Mucosa of descending colon (tissue), 3 donors: ENCODE data around the gene PAPPA2. TPM values are rescaled to one million over a fixed set of nuclear protein-coding genes. Genes with fewer than 3 reads are reported as not detected.

Experiments
- ATAC-seq: fragments of 200-7000 bp; cut with Tn5 transposase; one replicate; pipeline ENCODE4 v1.9.1; 2020; ENCODE audit warnings: mild to moderate bottlenecking, moderate library complexity
- DNase-seq, 3 donors: peaks; one replicate each; pipeline ENCODE4 v3.0.0-alpha.2; 2020
- H3K36me3 ChIP-seq: fragments of 200-600 bp; one replicate; pipeline ENCODE4 v1.8.0; 2021; ENCODE audit warnings: low read depth, mild to moderate bottlenecking
- H3K4me1 ChIP-seq: fragments of 200-600 bp; one replicate; pipeline ENCODE4 v1.8.0; 2021; ENCODE audit warnings: low read depth, mild to moderate bottlenecking
- H3K4me3 ChIP-seq: fragments of 200-600 bp; one replicate; pipeline ENCODE4 v1.8.0; 2021; ENCODE audit warnings: mild to moderate bottlenecking
- H3K9me3 ChIP-seq: fragments of 200-600 bp; one replicate; pipeline ENCODE4 v1.8.0; 2021; ENCODE audit warnings: mild to moderate bottlenecking
- intact Hi-C, 2 donors: fragments of 100-400 bp; cut with DNase I in 1 of 2; cut with micrococcal nuclease in 1 of 2; formaldehyde crosslinking; loops; one replicate each; pipeline versions ENCODE4 v1.11.0 to v1.11.1; 2022; cut with DNase I, micrococcal nuclease
- total RNA-seq, 3 donors: library from RNA; stranded (reverse); fragmentation: NEBNext Ultra II Directional in 2 of 3; extraction: Animal tissue kit (Norgen Biotek cat#: 25700) in 2 of 3; gene quantifications; one replicate each; pipeline versions ENCODE4 v1.2.1 to v1.2.4, GENCODE V29; 2021 to 2023
- TF ChIP-seq, protein P1 (sequence below): fragments of 200-600 bp; IDR thresholded peaks from one replicate; pipeline ENCODE4 v1.8.0; 2022; ENCODE audit warnings: antibody characterized with exemption, mild to moderate bottlenecking
- donor health status: DM: no; HTN: no; CAD: no; lungs with moderate emphysema.
- donor health status: DM: no; HTN: no; CAD: no.
- donor health status: DM: no; HTN: yes; CAD: no.

PAPPA2 gene
- total RNA-seq, 3 donors from 2014 or later: 1.0 to 5.1 (median 1.1) TPM

DNA sequence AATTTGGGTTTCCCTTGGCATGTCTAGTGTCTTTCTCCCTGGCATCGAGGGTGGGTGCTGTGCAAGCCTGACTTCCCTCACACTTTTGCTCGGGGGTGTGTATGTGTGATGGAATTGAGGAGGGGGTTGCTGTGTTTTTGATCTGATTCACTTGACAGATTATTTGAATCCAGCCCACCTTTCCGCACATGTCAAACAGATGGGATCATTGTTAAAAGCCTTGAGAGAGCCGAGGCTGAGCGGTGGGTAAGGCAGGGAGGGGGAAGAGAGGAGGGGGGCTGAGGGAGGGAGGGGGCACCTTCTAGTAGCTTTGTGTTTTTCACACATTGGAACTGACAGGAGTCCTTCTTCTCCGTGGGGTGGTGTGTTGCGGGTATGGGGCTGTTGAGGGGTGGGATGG lies 90.0 kb downstream of the PAPPA2 start:
- no peaks in the 10 kb centered on the region for H3K9me3 ChIP-seq
- H3K36me3 ChIP-seq: no peaks in the 10 kb centered on the region
- ATAC-seq: no peak
- no peaks in the 10 kb centered on the region for H3K4me1 ChIP-seq
- H3K4me3 ChIP-seq: no peak overlapping the region
- TF ChIP-seq, protein P1, sequence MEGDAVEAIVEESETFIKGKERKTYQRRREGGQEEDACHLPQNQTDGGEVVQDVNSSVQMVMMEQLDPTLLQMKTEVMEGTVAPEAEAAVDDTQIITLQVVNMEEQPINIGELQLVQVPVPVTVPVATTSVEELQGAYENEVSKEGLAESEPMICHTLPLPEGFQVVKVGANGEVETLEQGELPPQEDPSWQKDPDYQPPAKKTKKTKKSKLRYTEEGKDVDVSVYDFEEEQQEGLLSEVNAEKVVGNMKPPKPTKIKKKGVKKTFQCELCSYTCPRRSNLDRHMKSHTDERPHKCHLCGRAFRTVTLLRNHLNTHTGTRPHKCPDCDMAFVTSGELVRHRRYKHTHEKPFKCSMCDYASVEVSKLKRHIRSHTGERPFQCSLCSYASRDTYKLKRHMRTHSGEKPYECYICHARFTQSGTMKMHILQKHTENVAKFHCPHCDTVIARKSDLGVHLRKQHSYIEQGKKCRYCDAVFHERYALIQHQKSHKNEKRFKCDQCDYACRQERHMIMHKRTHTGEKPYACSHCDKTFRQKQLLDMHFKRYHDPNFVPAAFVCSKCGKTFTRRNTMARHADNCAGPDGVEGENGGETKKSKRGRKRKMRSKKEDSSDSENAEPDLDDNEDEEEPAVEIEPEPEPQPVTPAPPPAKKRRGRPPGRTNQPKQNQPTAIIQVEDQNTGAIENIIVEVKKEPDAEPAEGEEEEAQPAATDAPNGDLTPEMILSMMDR: no peak
- intact Hi-C loops: loop anchor here (10.0 kb wide), 3 partner anchors 178 to 292 kb away; no protein-coding TSS in a partner anchor
- DNase-seq: no peak

DNA sequence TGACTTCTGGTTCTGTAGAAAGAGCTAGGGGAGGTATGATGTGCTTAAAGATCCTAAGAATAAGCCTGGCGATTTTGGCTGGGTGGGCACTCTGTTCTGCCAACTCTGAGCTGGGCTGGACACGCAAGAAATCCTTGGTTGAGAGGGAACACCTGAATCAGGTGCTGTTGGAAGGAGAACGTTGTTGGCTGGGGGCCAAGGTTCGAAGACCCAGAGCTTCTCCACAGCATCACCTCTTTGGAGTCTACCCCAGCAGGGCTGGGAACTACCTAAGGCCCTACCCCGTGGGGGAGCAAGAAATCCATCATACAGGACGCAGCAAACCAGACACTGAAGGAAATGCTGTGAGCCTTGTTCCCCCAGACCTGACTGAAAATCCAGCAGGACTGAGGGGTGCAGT lies 93.3 kb downstream of the PAPPA2 start:
- ATAC-seq: no peak
- Histone ChIP-seq H3K9me3 (no peaks in the 10 kb centered on the region), H3K36me3 (no peaks in the 10 kb centered on the region), H3K4me3 (no peak overlapping the region), H3K4me1 (no peaks in the 10 kb centered on the region)
- intact Hi-C loops: loop anchor here (10.0 kb wide), 3 partner anchors 181 to 289 kb away; no protein-coding TSS in a partner anchor
- DNase-seq: no peak
- TF ChIP-seq, protein P1: no peak

DNA sequence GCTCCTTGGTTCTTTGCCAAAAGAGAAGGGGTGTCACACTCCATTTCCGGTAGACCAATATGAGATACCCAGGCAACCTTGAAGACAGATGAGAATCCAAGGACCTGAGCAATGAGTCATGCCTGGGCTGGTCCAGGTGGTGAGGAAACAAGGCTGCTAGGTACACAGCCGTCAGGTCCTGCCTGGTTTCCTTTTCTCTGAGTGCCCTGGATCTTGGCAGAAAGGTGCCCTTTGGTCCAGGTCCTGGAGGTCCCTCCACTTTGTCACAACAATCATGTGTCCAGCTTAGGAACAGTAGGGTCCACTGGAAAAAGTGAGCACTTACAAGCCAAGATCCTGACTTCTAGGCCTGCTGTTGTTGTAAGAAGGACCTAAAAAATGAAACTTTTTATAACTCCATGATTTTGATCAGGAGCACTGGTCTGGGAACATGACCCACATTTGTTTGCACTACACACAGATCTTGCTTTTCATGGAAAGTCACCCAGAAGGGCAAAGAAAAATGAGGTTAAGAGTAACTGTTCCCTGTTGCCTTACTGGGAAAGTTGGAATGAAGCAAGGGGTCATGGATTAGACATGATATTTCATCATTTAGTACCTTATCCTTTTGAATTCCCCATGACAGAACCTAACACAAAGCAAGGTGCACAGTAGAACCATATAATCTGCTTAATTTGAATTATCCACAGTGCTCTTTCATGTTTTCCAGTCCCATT lies 94.7 kb downstream of the PAPPA2 start:
- DNase-seq (no peak), ATAC-seq (no peak)
- Histone ChIP-seq H3K4me1 (no peaks in the 10 kb centered on the region), H3K36me3 (no peaks in the 10 kb centered on the region), H3K9me3 (no peaks in the 10 kb centered on the region), H3K4me3 (no peak overlapping the region)
- intact Hi-C loops: loop anchor here (10.0 kb wide), 3 partner anchors 183 to 287 kb away; no protein-coding TSS in a partner anchor
- TF ChIP-seq, protein P1: no peak

DNA sequence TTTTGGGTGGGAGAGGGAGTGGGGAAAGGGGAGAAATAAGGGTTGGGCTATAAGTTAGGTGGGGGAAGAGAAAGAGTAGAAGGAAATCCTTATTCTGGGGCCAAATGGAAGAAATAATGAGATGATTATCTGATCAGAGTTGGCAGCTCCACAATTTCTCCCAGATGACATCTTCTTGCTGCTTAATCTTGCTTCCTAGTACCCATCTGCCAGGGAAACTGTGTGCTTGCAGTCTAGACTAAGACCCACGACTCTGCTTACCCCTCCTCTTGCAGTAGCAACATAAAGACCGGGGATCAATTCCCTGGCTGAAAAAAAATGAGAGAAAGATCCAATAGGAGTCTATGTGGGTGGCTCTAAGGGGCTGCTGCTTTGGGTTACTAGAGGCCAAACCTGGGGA lies 95.6 kb downstream of the PAPPA2 start:
- TF ChIP-seq, protein P1: no peak
- Histone ChIP-seq H3K9me3 (no peaks in the 10 kb centered on the region), H3K4me3 (no peak overlapping the region), H3K4me1 (no peaks in the 10 kb centered on the region), H3K36me3 (no peaks in the 10 kb centered on the region)
- ATAC-seq (no peak), DNase-seq (no peak)
- intact Hi-C loops: loop anchor here (10.0 kb wide), 3 partner anchors 184 to 286 kb away; no protein-coding TSS in a partner anchor

DNA sequence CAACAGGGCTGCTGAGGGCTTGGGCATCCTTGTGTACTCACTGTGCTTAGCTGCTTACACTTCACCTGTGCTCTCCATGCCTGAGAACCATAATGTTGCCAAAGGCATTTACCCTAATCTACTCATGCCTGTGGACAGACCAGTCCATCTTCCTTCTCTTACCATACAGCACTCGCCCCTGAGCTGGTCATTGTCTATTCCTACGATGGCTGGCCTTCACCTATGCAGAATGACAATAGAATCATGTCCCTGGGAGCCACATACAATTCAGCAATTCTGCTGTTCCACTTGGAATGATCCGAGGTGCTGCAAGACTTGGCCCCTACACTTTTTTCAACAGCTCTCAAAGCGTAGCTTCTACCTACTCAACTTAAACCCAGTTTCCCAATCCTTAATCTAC lies 96.5 kb downstream of the PAPPA2 start:
- no peaks in the 10 kb centered on the region for H3K4me1 ChIP-seq
- intact Hi-C loops: loop anchor here (10.0 kb wide), 3 partner anchors 185 to 285 kb away; no protein-coding TSS in a partner anchor
- H3K4me3 ChIP-seq: no peak overlapping the region
- H3K9me3 ChIP-seq: no peaks in the 10 kb centered on the region
- H3K36me3 ChIP-seq: no peaks in the 10 kb centered on the region
- no peak for ATAC-seq
- TF ChIP-seq, protein P1: no peak
- no peak for DNase-seq
